ENCODE data around the gene UMPS. TPM values are rescaled to one million over a fixed set of nuclear protein-coding genes. Genes with fewer than 3 reads are reported as not detected.

The UMPS gene
- total RNA-seq, 1 donor from 2014 or later, result 22.2 TPM

GRCh38 chr3:124762661-124763011, 32.4 kb downstream of the UMPS start:
- H3K36me3 ChIP-seq, result peaks cover 38% of the 10 kb centered on the region
- no peak overlapping the region for H3K4me3 ChIP-seq
- intact Hi-C loops (cut with DNase I), result loop anchor here (5.0 kb wide), 1 partner anchor 140 kb away; no protein-coding TSS in a partner anchor
- H3K9me3 ChIP-seq, result no peaks in the 10 kb centered on the region
- no peak overlapping the region for H3K27ac ChIP-seq
- peaks cover 3% of the 10 kb centered on the region for H3K4me1 ChIP-seq
- DNase-seq (no peak), ATAC-seq (no peak)
- no peak for TF ChIP-seq CTCF (IDR thresholded peaks at IDR 0.05)
- H3K27me3 ChIP-seq, result no peaks in the 10 kb centered on the region

GRCh38 chr3:124763206-124763605, 33.0 kb downstream of the UMPS start:
- Histone ChIP-seq H3K27me3 (no peaks in the 10 kb centered on the region), H3K4me3 (no peak overlapping the region), H3K9me3 (no peaks in the 10 kb centered on the region), H3K27ac (no peak overlapping the region), H3K4me1 (peaks cover 3% of the 10 kb centered on the region), H3K36me3 (peaks cover 44% of the 10 kb centered on the region)
- ATAC-seq, result no peak
- no peak for TF ChIP-seq CTCF (IDR thresholded peaks at IDR 0.05)
- intact Hi-C loops (cut with DNase I), result loop anchor here (5.0 kb wide), 1 partner anchor 139 kb away; no protein-coding TSS in a partner anchor
- DNase-seq, result no peak

GRCh38 chr3:124763644-124764358, 33.5 kb downstream of the UMPS start:
- H3K9me3 ChIP-seq, result no peaks in the 10 kb centered on the region
- ATAC-seq, result no peak
- H3K4me3 ChIP-seq, result no peak overlapping the region
- TF ChIP-seq CTCF (IDR thresholded peaks at IDR 0.05), result no peak
- H3K27me3 ChIP-seq, result no peaks in the 10 kb centered on the region
- no peak overlapping the region for H3K27ac ChIP-seq
- no peak for DNase-seq
- peaks cover 50% of the 10 kb centered on the region for H3K36me3 ChIP-seq
- intact Hi-C loops (cut with DNase I), result loop anchor here (5.0 kb wide), 1 partner anchor 138 kb away; no protein-coding TSS in a partner anchor
- peaks cover 3% of the 10 kb centered on the region for H3K4me1 ChIP-seq

- Histone ChIP-seq H3K27ac (no peak overlapping the region), H3K9me3 (no peaks in the 10 kb centered on the region), H3K4me3 (no peak overlapping the region), H3K36me3 (peaks cover 56% of the 10 kb centered on the region), H3K27me3 (no peaks in the 10 kb centered on the region), H3K4me1 (peaks cover 3% of the 10 kb centered on the region)
- DNase-seq (no peak), ATAC-seq (no peak)
- TF ChIP-seq CTCF (IDR thresholded peaks at IDR 0.05), result no peak
- intact Hi-C loops (cut with DNase I), result loop anchor here (5.0 kb wide), 1 partner anchor 138 kb away; no protein-coding TSS in a partner anchor
These were observed 34.5 kb downstream of the UMPS start for GRCh38 chr3:124764746-124765145.

- TF ChIP-seq CTCF (IDR thresholded peaks at IDR 0.05), result no peak
- no peak overlapping the region for H3K4me3 ChIP-seq
- H3K9me3 ChIP-seq, result no peaks in the 10 kb centered on the region
- no peak overlapping the region for H3K27ac ChIP-seq
- intact Hi-C loops (cut with DNase I), result no loop called here
- peaks cover 56% of the 10 kb centered on the region for H3K36me3 ChIP-seq
- DNase-seq (no peak), ATAC-seq (no peak)
- H3K4me1 ChIP-seq, result peaks cover 3% of the 10 kb centered on the region
- no peaks in the 10 kb centered on the region for H3K27me3 ChIP-seq
These were observed 35.1 kb downstream of the UMPS start for GRCh38 chr3:124765197-124765840.
